Activated naive CD8-positive, alpha-beta T cell treated with anti-CD3 and anti-CD28 coated beads, Interleukin-2, amount 10 ng/mL, durations not matched to agents 7 days and 5 days (primary cell): Measurements from ENCODE around the gene HSPA4. TPM values are rescaled to one million over a fixed set of nuclear protein-coding genes. Genes with fewer than 3 reads are reported as not detected.
A peak's percentile ranks its signal among the peaks of the same experiment; 100 is the strongest.
"Not testable (repeated sequence)": the region's sequence is repeated elsewhere in the genome, so short reads cannot be mapped to it uniquely, and the experiment has no call there.

Source experiments
- ATAC-seq: fragments of 150-1000 bp; cut with Tn5 transposase; one replicate; pipeline ENCODE4 v1.10.0; 2021; ENCODE audit warnings: low read depth, moderate library complexity
- POLR2A ChIA-PET: fragments of 350-600 bp; sonication (Branson Sonifier 250); formaldehyde crosslinking; loops from one replicate; lab custom pipeline; 2021; ENCODE audit warnings: antibody characterized with exemption; lab: Charles Lee
- DNase-seq: peaks from one replicate; pipeline ENCODE4 v3.0.0; 2021
- H3K27ac Mint-ChIP-seq: one replicate; pipeline ENCODE4 v1.8.0; 2022; ENCODE audit warnings: mild to moderate bottlenecking, mixed read lengths
- H3K27me3 Mint-ChIP-seq: one replicate; pipeline ENCODE4 v1.8.0; 2022; ENCODE audit warnings: mild to moderate bottlenecking, moderate library complexity, mixed read lengths
- H3K36me3 Mint-ChIP-seq: one replicate; pipeline ENCODE4 v1.8.0; 2021; ENCODE audit warnings: mild to moderate bottlenecking, mixed read lengths
- H3K4me1 Mint-ChIP-seq: one replicate; pipeline ENCODE4 v1.8.0; 2021; ENCODE audit warnings: mixed read lengths
- H3K4me3 Mint-ChIP-seq: one replicate; pipeline ENCODE4 v1.8.0; 2022; ENCODE audit warnings: mild to moderate bottlenecking, moderate library complexity, mixed read lengths
- H3K9me3 Mint-ChIP-seq: one replicate; pipeline ENCODE4 v1.8.0; 2021; ENCODE audit warnings: mixed read lengths
- total RNA-seq, 2 experiments: library from RNA; stranded (reverse); gene quantifications; one replicate each; pipeline ENCODE4 v1.2.3, GENCODE V29; 2021

HSPA4 gene
- total RNA-seq, result 10 to 100 TPM; 78.9 to 83.2 TPM

DNA sequence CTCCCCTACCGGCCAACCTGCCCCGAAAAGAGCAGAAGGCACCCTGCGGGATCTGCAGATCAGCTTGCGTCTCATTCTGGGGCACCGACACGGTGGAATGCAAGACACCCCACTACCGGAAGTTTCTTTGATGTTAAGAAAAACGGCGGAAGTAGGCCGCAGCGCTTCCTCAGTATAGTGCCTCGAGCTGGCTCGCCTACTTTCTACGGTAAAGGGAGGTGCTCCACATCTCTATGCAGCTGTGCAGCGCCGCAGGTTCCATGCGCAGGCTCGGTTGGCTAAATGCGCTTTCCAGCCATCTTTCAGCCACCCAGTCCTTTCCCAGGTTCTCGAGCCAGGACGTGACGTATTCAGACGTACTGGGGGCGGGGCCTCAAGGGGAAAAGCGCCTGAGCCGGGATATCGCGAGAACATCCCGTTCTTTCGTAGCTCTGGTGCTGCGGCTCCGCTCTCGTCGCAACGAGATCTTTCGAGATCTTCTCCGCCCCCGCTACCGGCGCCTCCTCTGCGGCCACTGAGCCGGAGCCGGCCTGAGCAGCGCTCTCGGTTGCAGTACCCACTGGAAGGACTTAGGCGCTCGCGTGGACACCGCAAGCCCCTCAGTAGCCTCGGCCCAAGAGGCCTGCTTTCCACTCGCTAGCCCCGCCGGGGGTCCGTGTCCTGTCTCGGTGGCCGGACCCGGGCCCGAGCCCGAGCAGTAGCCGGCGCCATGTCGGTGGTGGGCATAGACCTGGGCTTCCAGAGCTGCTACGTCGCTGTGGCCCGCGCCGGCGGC, at the start of gene HSPA4:
TSS of gene HSPA4 (plus strand) at position 472 of the 775 bp plus-strand sequence. CDS start at position 710, 238 bp downstream.
- Mint-ChIP-seq H3K4me1 (peaks cover 36% of the 10 kb centered on the region), H3K27me3 (no peaks in the 10 kb centered on the region), H3K27ac (peak within 1 kb of the TSS; percentile 100), H3K4me3 (peak within 1 kb of the TSS; percentile 98), H3K36me3 (peaks cover 12% of the 10 kb centered on the region), H3K9me3 (no peaks in the 10 kb centered on the region)
- POLR2A ChIA-PET, result interaction anchor here (0.6 to 2.6 kb wide), 18 partner anchors 11 to 953 kb away, joined by 3 to 33 read pairs (median 4); partner anchors contain the start of genes AFF4, GDF9, RAD50 and UQCRQ
- DNase-seq (peak; percentile 94), ATAC-seq (peak; percentile 79)

DNA sequence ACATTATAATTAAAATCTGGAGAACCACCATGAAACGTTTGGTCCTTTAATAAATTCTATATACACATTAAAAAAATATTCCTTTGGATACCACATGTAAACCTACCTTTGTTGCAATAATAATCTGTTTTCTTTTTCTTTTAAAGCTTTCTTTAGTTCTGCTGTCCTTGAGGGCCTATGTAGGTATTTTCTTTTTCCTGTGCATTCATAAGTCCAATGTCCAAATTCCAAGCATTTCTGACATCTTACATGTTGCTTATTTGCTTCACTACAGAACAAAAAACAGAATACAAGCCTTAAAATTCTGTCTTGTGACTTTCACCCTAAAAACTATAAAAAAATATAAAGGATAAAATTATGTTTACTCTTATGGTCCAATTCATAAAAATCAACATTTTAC, 45.2 kb upstream of the HSPA4 start:
- H3K27me3 Mint-ChIP-seq, result no peaks in the 10 kb centered on the region

DNA sequence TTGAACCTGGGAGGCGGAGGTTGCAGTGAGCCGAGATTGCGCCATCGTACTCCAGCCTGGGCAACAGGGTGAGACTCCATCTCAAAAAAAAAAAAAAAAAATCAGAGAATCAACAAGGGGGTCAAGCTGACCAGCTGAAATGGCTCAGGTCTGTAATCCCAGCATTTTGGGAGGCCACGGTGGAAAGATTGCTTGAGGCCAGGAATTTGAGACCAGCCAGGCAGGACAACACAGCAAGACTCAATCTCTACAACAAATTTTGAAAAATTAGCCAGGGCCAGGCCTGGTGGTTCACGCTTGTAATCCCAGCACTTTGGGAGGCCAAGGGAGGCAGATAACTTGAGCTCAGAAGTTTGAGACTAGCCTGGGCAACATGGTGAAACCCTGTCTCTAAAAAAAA, 43.4 kb upstream of the HSPA4 start:
- POLR2A ChIA-PET, result interaction anchor here (0.6 kb wide), 1 partner anchor 1516 kb away, joined by 3 read pairs; no protein-coding TSS in a partner anchor
- not testable (repeated sequence) for H3K4me1 Mint-ChIP-seq, H3K4me3 Mint-ChIP-seq, DNase-seq, H3K27me3 Mint-ChIP-seq, H3K27ac Mint-ChIP-seq, H3K9me3 Mint-ChIP-seq, ATAC-seq
- H3K36me3 Mint-ChIP-seq, result peaks cover 17% of the 10 kb centered on the region

More for the DNA sequence above, 45.2 kb upstream of the HSPA4 start:
- Mint-ChIP-seq H3K4me3 (no peak overlapping the region), H3K36me3 (peaks cover 21% of the 10 kb centered on the region), H3K4me1 (peaks cover 2% of the 10 kb centered on the region), H3K9me3 (no peaks in the 10 kb centered on the region), H3K27ac (no peak overlapping the region)
- POLR2A ChIA-PET, result no interaction called here
- DNase-seq (no peak), ATAC-seq (no peak)

DNA sequence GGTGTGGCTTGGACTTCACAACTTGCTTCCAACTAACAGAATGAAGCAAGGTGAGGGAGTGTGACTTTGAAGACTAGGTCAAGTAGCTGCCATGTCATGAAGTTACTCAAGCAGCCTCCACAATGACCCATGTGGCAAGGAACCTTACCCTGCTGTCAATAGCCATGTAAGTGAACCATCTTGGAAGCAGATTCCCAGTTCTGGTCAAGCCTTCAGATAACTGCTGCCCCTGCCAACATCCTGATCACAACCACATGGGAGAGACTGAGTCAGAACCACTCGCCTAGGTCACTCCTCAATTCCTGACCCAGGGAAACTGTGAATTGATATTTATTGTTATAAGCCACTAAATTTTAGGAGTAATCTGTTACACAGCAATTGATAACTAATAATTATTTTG, 36.3 kb upstream of the HSPA4 start:
- POLR2A ChIA-PET, result interaction anchor here (0.6 kb wide), 1 partner anchor 37 kb away, joined by 5 read pairs; the partner anchor contains the start of gene HSPA4
- Mint-ChIP-seq H3K4me1 (no peaks in the 10 kb centered on the region), H3K4me3 (no peak overlapping the region), H3K9me3 (no peaks in the 10 kb centered on the region), H3K36me3 (peaks cover 22% of the 10 kb centered on the region), H3K27me3 (no peaks in the 10 kb centered on the region), H3K27ac (no peak overlapping the region)
- ATAC-seq (no peak), DNase-seq (no peak)

DNA sequence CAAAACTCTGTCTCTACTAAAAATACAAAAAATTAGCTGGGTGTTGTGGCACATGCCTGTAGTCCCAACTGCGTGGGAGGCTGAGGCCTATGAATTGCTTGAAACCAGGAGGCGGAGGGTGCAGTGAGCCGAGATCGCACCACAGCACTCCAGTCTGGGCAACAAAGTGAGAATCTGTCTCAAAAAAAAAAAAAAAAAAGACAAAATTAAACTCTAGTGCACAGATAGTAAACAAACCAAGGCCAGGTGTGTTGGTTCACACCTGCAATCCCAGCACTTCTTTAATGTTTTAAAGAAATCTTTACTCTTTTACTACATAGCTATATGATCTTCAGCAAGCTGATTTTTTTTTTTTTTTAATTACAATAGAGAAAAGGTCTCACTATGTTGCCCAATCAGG, 33.8 kb upstream of the HSPA4 start:
- H3K9me3 Mint-ChIP-seq, result no peaks in the 10 kb centered on the region
- POLR2A ChIA-PET, result no interaction called here
- ATAC-seq (no peak), DNase-seq (no peak)
- no peaks in the 10 kb centered on the region for H3K27me3 Mint-ChIP-seq
- peaks cover 21% of the 10 kb centered on the region for H3K36me3 Mint-ChIP-seq
- H3K4me3 Mint-ChIP-seq, result no peak overlapping the region
- H3K4me1 Mint-ChIP-seq, result peaks cover 1% of the 10 kb centered on the region
- H3K27ac Mint-ChIP-seq, result no peak overlapping the region

DNA sequence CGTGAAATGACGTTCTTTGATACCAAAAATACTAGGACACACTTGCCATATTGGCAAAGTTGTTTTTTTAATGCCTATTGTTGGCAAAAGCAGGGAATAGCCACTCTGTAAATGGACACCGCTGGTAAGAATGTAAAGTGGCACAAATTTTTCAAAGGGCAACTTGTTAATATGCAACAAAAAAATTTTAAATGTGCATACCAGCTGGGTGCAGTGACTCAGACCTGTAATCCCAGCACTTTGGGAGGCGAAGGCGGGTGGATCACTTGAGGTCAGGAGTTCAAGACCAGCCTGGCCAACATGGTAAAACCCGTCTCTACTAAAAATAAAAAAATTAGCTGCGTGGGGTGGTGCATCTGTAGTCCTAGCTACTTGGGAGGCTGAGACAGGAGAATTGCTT, 32.3 kb upstream of the HSPA4 start:
- not testable (repeated sequence) for H3K27me3 Mint-ChIP-seq, ATAC-seq, H3K27ac Mint-ChIP-seq, H3K4me3 Mint-ChIP-seq, DNase-seq, H3K9me3 Mint-ChIP-seq, H3K4me1 Mint-ChIP-seq
- peaks cover 26% of the 10 kb centered on the region for H3K36me3 Mint-ChIP-seq
- POLR2A ChIA-PET, result interaction anchor here (1.4 kb wide), 1 partner anchor 32 kb away, joined by 3 read pairs; the partner anchor contains the start of gene HSPA4

DNA sequence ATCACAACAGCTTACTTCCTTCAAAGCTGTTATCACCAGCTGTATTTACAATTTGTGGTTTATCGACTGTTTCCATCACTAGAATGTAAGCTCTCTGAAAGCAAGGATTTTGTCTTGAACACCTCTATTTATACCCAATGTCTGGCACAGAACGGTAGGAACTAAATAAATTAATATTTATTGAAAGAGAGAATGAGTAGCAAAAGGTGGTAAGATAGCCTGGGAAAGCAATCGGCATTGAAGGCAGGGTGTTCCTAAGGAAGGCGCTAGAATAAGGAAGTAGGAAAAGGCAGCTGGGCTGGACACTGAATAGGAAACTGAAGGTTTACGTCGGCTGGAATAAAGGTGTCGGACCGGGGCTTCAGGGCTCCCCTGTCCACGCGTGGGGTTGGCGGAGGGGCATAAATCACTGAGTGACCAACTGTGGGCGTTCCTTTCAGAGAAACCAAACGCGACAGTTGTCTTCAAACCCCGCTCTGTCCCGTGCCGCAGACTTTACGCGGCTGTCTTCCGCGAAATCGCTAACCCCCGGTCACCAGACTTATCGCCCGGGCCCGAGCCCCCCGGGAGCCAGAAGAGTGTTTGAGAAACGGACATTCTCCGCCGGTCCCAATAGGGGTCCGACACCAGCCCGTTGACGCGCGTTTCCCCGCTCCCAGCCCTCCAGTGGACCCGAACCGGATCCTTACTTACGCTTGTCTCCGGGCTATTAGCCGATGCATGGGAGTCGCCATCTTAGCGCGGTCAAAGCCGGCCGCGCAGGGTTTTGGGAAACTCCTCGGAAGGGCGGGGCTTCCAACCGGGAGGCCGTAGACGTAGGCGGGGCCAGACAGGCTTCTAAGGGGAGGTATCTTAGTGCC, 25.8 kb upstream of the HSPA4 start, which contains the start of gene ZCCHC10:
TSS of gene ZCCHC10 (minus strand) at position 746 of the 860 bp plus-strand sequence. CDS start at position 734, 12 bp downstream.
- Mint-ChIP-seq H3K36me3 (peaks cover 12% of the 10 kb centered on the region), H3K4me1 (peaks cover 14% of the 10 kb centered on the region), H3K27ac (peak within 1 kb of the TSS; percentile 88), H3K4me3 (peak within 1 kb of the TSS; percentile 90), H3K27me3 (no peaks in the 10 kb centered on the region), H3K9me3 (no peaks in the 10 kb centered on the region)
- POLR2A ChIA-PET, result interaction anchor here (0.6 to 2.8 kb wide), 5 partner anchors 26 to 64 kb away, joined by 3 to 20 read pairs (median 3); partner anchors contain the start of genes AFF4 and HSPA4
- ATAC-seq (peak; percentile 99), DNase-seq (peak; percentile 90)

DNA sequence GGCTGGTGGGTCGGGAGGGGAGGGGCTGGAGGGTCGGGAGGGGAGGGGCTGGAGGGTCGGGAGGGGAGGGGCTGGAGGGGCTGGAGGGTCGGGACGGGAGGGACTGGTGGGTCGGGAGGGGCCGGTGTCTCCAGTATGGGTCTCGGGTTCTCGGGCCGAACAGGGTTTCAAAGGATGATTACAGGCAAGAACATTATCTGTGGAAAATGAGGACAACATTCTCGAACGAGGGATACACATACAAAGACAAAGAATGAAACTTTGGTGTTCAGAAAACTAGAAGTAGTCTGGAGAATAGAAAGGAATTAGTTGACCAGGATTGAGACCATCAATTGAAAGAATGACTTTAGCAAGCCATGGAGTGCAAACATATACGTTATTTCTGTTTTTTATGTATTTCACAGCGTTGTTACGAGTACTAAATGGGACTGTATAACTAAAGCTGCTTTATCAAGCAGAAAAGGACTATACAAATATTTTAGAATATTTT, 25.1 kb upstream of the HSPA4 start:
- no peaks in the 10 kb centered on the region for H3K27me3 Mint-ChIP-seq
- DNase-seq (no peak), ATAC-seq (no peak)
- peaks cover 12% of the 10 kb centered on the region for H3K4me1 Mint-ChIP-seq
- peaks cover 10% of the 10 kb centered on the region for H3K36me3 Mint-ChIP-seq
- H3K9me3 Mint-ChIP-seq, result no peaks in the 10 kb centered on the region
- H3K27ac Mint-ChIP-seq, result no peak overlapping the region
- peak overlapping the region; percentile 90 for H3K4me3 Mint-ChIP-seq
- POLR2A ChIA-PET, result interaction anchor here (0.6 to 1.4 kb wide), 2 partner anchors 25 to 63 kb away, joined by 3 to 5 read pairs; partner anchors contain the start of genes AFF4 and HSPA4

DNA sequence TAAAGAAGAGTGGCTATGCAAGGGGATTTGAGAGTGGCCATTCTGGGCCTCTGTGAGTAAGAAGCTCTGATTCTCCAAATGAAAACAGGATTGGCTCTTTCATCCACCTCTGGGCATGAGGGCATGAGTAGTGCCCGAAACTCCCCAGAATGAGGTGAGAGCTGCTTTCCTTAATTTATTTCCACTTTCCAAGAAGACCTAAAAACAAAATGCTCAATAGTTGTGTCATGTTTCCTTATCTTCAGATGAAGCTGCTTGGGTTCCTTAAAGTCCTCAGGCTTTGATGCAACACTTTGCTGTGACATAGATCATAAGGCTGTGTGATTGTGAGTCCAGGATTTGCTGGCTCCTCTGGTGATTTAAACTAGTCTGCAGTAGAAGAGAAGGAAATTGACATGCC, 22.4 kb upstream of the HSPA4 start:
- H3K4me3 Mint-ChIP-seq, result no peak overlapping the region
- POLR2A ChIA-PET, result no interaction called here
- H3K27ac Mint-ChIP-seq, result no peak overlapping the region
- DNase-seq (no peak), ATAC-seq (no peak)
- no peaks in the 10 kb centered on the region for H3K27me3 Mint-ChIP-seq
- H3K4me1 Mint-ChIP-seq, result peaks cover 12% of the 10 kb centered on the region
- H3K9me3 Mint-ChIP-seq, result no peaks in the 10 kb centered on the region
- H3K36me3 Mint-ChIP-seq, result peaks cover 3% of the 10 kb centered on the region

DNA sequence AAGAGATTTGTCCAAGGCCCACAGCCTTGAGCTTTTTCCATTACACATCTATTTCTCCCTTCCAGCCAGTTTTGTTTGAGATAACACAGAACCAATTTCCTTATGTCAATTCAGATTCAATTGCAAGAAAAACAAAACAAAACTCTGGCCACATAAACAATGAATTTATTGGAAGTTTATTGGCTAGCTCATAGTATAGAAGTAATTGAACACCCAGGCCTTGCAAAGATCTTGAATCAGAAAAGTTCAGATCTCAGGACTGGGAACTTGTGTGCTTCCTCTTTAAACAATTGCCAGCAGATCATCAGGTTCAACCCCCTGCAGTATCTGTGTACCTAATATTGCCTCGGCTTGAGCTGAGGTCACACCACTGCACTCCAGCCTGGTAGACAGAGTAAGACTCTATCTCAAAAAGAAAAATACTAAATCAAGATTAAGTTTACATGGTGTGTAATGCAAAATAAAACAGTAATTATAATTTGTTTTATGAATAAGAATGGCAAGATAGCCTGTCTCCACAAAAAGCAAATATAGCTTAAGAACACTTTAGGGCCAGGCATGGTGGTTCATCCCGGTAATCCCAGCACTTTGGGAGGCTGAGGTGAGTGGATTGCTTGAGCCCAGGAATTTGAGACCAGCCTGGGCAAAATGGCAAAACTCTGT, 21.3 kb upstream of the HSPA4 start:
- no peaks in the 10 kb centered on the region for H3K9me3 Mint-ChIP-seq
- no peak for ATAC-seq
- H3K4me1 Mint-ChIP-seq, result peaks cover 11% of the 10 kb centered on the region
- no peaks in the 10 kb centered on the region for H3K27me3 Mint-ChIP-seq
- H3K36me3 Mint-ChIP-seq, result peaks cover under 1% of the 10 kb centered on the region
- no peak overlapping the region for H3K27ac Mint-ChIP-seq
- POLR2A ChIA-PET, result interaction anchor here (2.4 kb wide), 1 partner anchor 21 kb away, joined by 13 read pairs; the partner anchor contains the start of gene HSPA4
- no peak for DNase-seq
- H3K4me3 Mint-ChIP-seq, result no peak overlapping the region

DNA sequence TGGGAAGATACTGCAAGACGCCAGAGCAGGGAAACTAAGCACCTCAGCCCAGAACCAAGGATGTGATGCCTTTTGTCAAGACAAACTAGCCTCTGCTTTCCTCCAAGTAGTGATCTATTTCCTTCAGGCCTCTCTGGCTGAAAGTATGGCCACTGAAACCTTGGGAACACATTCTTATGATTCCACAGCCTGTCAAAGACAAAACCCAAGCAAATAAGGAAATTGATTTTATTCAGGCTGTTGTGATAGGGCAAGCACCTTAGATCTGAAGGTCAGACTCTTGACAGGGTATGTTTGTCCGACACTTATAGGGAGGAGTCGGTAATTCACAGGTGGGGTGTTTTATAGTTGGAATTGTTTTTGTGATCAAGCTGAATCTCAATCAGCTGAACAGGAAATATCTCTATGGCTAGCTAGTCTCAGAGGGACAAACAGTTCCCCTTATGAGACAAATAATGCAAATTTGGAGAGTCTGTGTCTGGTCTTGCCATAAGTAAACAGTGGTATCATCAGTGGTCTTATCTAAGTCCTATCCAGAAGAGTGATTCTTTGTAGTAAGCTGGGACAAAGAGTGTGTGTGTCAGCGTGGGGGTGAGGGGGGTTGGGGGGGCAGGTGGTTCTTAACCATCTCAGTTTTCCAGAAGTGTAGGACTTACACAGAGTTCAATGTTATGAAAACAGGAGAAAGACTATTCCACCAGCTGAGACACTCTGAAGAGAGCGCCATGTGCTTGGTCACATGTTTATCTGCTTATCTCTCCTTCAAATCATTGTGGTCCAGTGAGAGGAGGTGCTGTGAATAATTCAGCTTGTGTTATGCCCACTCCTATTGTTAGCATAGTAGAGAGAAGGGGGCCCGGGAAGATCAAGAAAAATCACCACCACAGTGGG, 18.7 kb upstream of the HSPA4 start:
- Mint-ChIP-seq H3K9me3 (no peaks in the 10 kb centered on the region), H3K27ac (no peak overlapping the region), H3K4me1 (peaks cover 7% of the 10 kb centered on the region), H3K27me3 (no peaks in the 10 kb centered on the region), H3K36me3 (no peaks in the 10 kb centered on the region), H3K4me3 (no peak overlapping the region)
- ATAC-seq, result peak; percentile 66
- no peak for DNase-seq
- POLR2A ChIA-PET, result no interaction called here

DNA sequence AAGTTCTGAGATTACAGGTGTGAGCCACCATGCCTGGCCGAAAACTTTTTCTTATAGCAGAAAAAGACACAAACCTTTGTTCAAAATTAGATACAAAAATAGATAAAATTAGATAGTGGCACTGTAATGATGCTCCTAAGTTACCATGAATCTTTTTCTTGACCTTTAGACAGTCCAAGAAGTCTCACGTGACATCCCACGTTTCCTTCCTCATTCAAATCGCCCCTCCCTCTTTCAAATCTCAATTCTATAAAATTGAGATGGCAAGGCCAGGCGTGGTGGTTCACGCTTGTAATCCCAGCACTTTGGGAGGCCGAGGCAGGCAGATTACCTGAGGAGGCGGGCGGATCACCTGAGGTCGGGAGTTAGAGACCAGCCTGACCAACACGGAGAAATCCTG, 17.7 kb upstream of the HSPA4 start:
- Mint-ChIP-seq H3K4me3 (no peak overlapping the region), H3K4me1 (peaks cover 7% of the 10 kb centered on the region), H3K36me3 (no peaks in the 10 kb centered on the region), H3K27me3 (no peaks in the 10 kb centered on the region), H3K27ac (no peak overlapping the region), H3K9me3 (no peaks in the 10 kb centered on the region)
- POLR2A ChIA-PET, result no interaction called here
- DNase-seq, result no peak
- no peak for ATAC-seq
